ENCODE measurements around the gene PTF1A.

PTF1A gene

DNA sequence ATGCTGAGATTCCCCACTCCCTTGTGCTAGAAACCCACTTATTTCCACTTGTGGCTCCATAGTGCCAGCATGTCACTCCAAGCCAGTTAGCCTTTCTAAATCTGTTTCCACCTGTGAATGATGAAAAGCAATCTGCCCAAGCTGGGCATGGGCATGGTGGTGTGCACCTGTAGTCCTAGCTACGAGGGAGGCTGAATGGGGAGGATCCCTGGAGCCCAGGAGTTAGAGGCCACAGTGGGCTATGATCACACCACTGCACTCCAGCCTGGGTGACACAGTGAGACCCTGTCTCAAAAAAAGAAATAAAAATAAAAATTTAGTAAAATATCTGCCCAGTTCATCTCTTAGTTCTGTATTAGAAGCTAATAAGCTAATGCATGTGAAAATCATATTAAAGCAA is 5.0 kb upstream of the PTF1A start:
- DNase-seq = no peak

- DNase-seq = no peak
These were observed 3.1 kb upstream of the PTF1A start for GRCh38 chr10:23189024-23189423.

DNA sequence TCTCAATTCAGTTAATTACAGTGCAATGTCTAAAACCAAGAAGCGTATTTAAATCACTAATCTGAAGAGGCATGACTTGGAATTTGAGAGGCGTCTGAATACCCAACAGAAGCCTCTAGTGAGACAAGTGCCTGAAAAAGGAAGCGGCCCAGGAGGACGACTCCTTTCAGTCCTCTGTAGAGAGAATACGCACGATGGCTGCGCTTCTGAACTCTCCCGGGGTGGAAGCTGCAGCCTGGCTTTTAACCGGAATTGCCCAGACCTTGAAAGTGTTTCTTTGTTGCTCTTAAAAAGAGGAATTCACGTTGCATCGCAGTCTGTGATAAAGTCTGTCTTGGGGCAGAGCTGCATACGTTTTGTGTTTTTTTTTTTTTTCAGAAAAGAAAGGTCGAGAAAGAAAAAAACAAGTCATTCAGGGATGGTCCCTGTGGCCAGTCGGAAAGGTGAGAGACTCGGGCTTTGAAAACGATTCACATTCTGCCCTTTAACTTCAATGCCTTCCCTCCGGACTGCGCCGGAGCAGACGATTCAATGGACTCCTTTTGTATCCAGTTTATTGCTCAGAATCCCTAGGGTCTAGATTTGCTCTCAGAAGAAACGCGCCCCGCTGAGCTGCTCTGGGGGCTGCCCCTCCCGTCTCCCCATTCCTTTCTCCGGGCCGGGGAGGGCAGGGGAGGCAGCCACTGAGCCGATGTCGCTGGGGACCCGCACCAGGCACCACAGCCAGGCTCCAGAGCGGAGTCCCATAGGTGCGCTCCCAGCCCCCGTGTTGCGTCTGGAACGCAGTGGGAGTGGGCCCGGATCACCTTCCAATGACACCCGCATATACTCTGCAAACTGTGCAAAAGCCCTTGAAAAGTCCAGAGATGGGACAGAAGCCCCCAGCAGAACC is 994 bp upstream of the PTF1A start:
- DNase-seq = no peak

DNA sequence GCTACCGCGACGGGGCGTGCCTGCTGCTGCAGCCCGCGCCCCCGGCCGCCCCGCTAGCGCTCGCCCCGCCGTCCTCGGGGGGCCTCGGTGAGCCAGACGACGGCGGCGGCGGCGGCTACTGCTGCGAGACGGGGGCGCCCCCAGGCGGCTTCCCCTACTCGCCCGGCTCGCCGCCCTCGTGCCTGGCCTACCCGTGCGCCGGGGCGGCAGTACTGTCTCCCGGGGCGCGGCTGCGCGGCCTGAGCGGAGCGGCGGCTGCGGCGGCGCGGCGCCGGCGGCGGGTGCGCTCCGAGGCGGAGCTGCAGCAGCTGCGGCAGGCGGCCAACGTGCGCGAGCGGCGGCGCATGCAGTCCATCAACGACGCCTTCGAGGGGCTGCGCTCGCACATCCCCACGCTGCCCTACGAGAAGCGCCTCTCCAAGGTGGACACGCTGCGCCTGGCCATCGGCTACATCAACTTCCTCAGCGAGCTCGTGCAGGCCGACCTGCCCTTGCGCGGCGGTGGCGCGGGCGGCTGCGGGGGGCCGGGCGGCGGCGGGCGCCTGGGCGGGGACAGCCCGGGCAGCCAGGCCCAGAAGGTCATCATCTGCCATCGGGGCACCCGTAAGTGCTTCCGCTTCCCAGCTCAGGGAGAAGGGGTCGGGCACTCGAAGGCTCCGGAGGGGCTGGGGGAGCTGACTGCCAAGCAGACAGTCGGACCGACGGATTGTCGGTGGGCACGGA is 761 bp downstream of the PTF1A start:
- no peak for DNase-seq

GRCh38 chr10:23193435-23194074 is 1.4 kb downstream of the PTF1A start:
- no peak for DNase-seq

DNA sequence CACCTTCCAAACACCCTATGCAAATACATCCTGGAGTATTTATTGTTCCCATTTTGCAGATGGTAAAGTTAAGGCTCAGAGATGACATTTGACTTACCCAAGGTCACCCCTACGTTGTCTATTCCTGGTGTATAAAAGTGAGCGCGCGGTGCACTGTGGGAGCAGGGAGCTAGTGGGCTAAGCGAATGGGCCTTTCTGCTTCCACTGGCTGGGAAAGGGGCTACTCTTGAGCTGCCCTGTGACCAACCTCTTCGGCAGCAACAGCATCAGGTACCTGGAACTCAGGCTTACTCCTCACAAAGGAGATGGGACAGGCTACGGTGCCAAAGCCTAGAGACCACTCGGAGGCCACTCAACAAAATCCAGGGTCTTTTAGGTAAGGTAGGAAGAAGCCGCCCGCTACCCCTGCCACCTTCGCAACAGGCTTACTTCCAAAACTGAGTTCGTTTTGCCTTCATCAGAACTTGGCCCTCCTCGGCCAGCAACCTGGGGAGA is 2.4 kb downstream of the PTF1A start:
- no peak for DNase-seq

GRCh38 chr10:23194966-23195845 is 3.1 kb downstream of the PTF1A start:
- DNase-seq = no peak

GRCh38 chr10:23195846-23196600 is 3.9 kb downstream of the PTF1A start:
- no peak for DNase-seq

GRCh38 chr10:23196915-23197314 is 4.8 kb downstream of the PTF1A start:
- DNase-seq = no peak

GRCh38 chr10:23197416-23197861 is 5.3 kb downstream of the PTF1A start:
- no peak for DNase-seq

DNA sequence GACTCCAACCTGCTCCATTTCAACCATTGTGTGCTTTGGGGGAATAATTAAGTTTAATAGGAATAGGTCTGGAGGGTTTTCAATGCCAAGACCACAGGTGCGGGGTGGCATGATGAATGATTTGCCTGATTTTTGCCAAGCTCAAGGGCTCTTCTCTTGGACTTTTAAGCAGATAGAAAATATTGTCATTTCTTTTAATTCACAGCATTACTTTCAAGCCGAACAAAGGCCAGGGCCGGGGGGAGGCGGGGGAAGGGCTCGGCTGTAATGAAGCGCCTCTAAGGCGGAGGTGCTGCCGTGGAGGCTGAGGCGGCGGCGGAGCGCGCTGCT is 6.5 kb downstream of the PTF1A start:
- no peak for DNase-seq

- DNase-seq = no peak
These were observed 7.0 kb downstream of the PTF1A start for GRCh38 chr10:23198940-23199767.

GRCh38 chr10:23199768-23200511 is 7.8 kb downstream of the PTF1A start:
- DNase-seq = no peak

GRCh38 chr10:23200586-23200985 is 8.5 kb downstream of the PTF1A start:
- DNase-seq = no peak

GRCh38 chr10:23200997-23201652 is 9.0 kb downstream of the PTF1A start:
- no peak for DNase-seq

GRCh38 chr10:23201837-23202236 is 9.7 kb downstream of the PTF1A start:
- no peak for DNase-seq

DNA sequence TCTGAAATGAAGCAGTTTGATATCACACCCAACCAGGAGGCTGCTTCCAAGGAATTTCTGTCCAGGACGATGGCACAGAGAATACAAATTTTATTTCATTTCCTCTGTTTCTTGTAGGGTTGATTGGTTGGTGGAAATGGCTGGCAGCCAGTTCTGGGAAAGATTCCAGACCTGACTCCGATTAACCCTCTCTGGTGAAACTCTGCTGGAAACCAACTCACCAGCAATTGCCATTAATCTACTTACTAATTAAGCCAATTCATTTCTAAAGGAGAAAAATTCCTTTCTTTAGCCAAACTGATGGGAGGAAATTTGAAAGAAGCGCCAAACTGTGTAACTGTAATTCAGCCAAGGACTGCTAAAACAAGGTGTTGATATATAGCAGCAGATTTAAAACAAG is 10.7 kb downstream of the PTF1A start:
- no peak for DNase-seq

DNA sequence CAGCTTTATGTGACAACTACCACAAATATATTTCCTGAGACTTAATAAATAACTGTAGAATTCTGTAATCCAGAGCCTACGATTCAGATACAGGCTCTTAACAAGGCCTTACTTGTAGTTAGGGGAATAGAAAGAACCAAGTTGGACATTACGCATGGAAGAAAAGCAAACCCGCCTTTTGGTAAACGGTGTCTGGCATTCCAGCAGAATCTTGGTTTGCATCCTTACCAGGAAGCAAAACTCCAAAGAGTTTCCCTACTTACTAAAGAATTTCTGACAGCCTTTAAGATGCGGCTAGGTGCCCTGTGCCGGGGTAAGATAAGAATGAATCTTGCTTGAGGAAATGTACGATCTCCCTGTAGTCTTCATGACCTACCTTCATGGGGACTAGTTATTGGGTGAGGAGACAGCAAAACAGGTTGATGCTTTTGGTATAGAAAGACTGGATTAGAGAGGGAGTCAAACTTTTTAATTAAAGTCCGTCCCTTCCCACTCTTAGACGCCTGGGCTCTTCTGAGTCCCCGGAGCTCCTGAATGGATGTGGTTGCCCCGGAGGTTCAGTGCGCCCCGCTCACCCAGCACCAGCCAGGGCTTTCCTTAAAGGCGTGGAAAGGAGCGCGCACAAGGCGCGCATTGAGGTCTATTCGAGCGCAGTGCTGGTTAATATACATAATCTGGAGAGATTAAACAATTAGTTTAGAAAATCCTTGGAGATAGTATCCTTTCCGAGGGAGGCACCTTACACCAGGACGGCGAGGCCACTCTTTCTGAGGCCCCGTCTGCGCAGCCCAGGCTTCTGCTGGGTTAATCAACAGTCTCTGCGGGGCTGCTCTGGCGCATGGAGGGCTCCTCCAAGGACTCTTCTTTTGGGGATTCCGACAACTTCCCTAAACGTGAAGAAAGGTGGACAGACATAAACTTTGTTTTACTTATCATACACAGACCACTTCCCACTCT is 11.5 kb downstream of the PTF1A start:
- DNase-seq = no peak
